H9 (cell line): Measurements from ENCODE around the gene TNPO3. TPM values are rescaled to one million over a fixed set of nuclear protein-coding genes. Genes with fewer than 3 reads are reported as not detected.

ENCODE experiments used
- DNase-seq: peaks from one replicate; pipeline ENCODE4 v3.0.0-alpha.2; 2017
- H2AFZ ChIP-seq: one replicate; pipeline ENCODE4 v1.6.1; 2013; ENCODE audit warnings: mild to moderate bottlenecking, low read length, control low read depth, moderate library complexity
- H2AK5ac ChIP-seq: 2 replicates; pipeline ENCODE4 v1.6.1; 2013; ENCODE audit warnings: low read length, control low read depth, mixed read lengths; ENCODE audit not compliant: insufficient read length
- H2BK120ac ChIP-seq: one replicate; pipeline ENCODE4 v1.6.1; 2013; ENCODE audit warnings: low read depth, mild to moderate bottlenecking, low read length, control low read depth, inconsistent platforms; ENCODE audit not compliant: poor library complexity, severe bottlenecking
- H2BK12ac ChIP-seq: 2 replicates; pipeline ENCODE4 v1.6.1; 2013; ENCODE audit warnings: low read length, control low read depth, mixed read lengths, low read depth; ENCODE audit not compliant: insufficient read length
- H2BK15ac ChIP-seq: 2 replicates; pipeline ENCODE4 v1.6.1; 2013; ENCODE audit warnings: low read depth, low read length, control low read depth
- H2BK20ac ChIP-seq: one replicate; pipeline ENCODE4 v1.6.1; 2013; ENCODE audit warnings: low read depth, mild to moderate bottlenecking, low read length, control low read depth, inconsistent platforms; ENCODE audit not compliant: poor library complexity, severe bottlenecking
- H2BK5ac ChIP-seq: 2 replicates; pipeline ENCODE4 v1.6.1; 2013; ENCODE audit warnings: low read length, control low read depth, mixed read lengths; ENCODE audit not compliant: insufficient read length
- H3K14ac ChIP-seq: 2 replicates; pipeline ENCODE4 v1.6.1; 2013; ENCODE audit warnings: low read length, control low read depth; ENCODE audit not compliant: insufficient read depth
- H3K18ac ChIP-seq: 2 replicates; pipeline ENCODE4 v1.6.1; 2013; ENCODE audit warnings: low read depth, mild to moderate bottlenecking, mixed read lengths, low read length, control low read depth; ENCODE audit not compliant: insufficient read length
- H3K23ac ChIP-seq: 2 replicates; pipeline ENCODE4 v1.6.1; 2013; ENCODE audit warnings: low read length, control low read depth, mixed read lengths, low read depth; ENCODE audit not compliant: insufficient read length
- H3K23me2 ChIP-seq: 2 replicates; pipeline ENCODE4 v1.6.1; 2013; ENCODE audit warnings: low read depth, mild to moderate bottlenecking, mixed read lengths, low read length, control low read depth; ENCODE audit not compliant: insufficient read length, poor library complexity, severe bottlenecking
- H3K27ac ChIP-seq: 2 replicates; pipeline ENCODE4 v1.5.1; 2013; ENCODE audit warnings: low read length, control low read depth, mixed read lengths, low read depth; ENCODE audit not compliant: insufficient read length
- H3K27me3 ChIP-seq: 2 replicates; pipeline ENCODE4 v1.6.1; 2013; ENCODE audit warnings: low read length, control low read depth, inconsistent platforms; ENCODE audit not compliant: insufficient read depth
- H3K4ac ChIP-seq: 2 replicates; pipeline ENCODE4 v1.6.1; 2013; ENCODE audit warnings: low read depth, mild to moderate bottlenecking, control low read depth, inconsistent platforms, low read length, moderate library complexity
- H3K4me1 ChIP-seq: 2 replicates; pipeline ENCODE4 v1.6.1; 2013; ENCODE audit warnings: low read length, control low read depth, inconsistent platforms; ENCODE audit not compliant: insufficient read depth
- H3K4me2 ChIP-seq: 2 replicates; pipeline ENCODE4 v1.6.1; 2013; ENCODE audit warnings: low read length, control low read depth, mixed read lengths; ENCODE audit not compliant: insufficient read length, insufficient read depth
- H3K56ac ChIP-seq: 2 replicates; pipeline ENCODE4 v1.6.1; 2013; ENCODE audit warnings: low read depth, mild to moderate bottlenecking, mixed read lengths, low read length, control low read depth; ENCODE audit not compliant: insufficient read length
- H3K79me1 ChIP-seq: 2 replicates; pipeline ENCODE4 v1.6.1; 2013; ENCODE audit warnings: low read depth, mild to moderate bottlenecking, moderate library complexity, low read length, control low read depth, inconsistent platforms; ENCODE audit not compliant: insufficient read depth, poor library complexity, severe bottlenecking
- H3K79me2 ChIP-seq: 2 replicates; pipeline ENCODE4 v1.6.1; 2013; ENCODE audit warnings: low read length, control low read depth, inconsistent platforms; ENCODE audit not compliant: insufficient read depth
- H3K9ac ChIP-seq: 2 replicates; pipeline ENCODE4 v1.6.1; 2013; ENCODE audit warnings: low read length, control low read depth, mixed read lengths; ENCODE audit not compliant: insufficient read length; ENCODE audit errors: extremely low read depth
- H3K9me3 ChIP-seq: one replicate; pipeline ENCODE4 v1.6.1; 2013; ENCODE audit warnings: low read depth, low read length, inconsistent platforms; ENCODE audit not compliant: control insufficient read depth
- H3T11ph ChIP-seq: one replicate; pipeline ENCODE4 v1.6.1; 2013; ENCODE audit warnings: mild to moderate bottlenecking, low read length, control low read depth, inconsistent platforms
- H4K20me1 ChIP-seq: one replicate; pipeline ENCODE4 v1.6.1; 2013; ENCODE audit not compliant: control insufficient read depth, insufficient read length, insufficient read depth
- H4K5ac ChIP-seq: 2 replicates; pipeline ENCODE4 v1.6.1; 2013; ENCODE audit warnings: low read depth, mild to moderate bottlenecking, mixed read lengths, low read length, control low read depth; ENCODE audit not compliant: insufficient read length
- H4K8ac ChIP-seq: replicated peaks from 2 replicates; pipeline ENCODE4 v1.6.1; 2013; ENCODE audit warnings: low read length, control low read depth, mixed read lengths, low read depth; ENCODE audit not compliant: insufficient read length
- H4K91ac ChIP-seq: 2 replicates; pipeline ENCODE4 v1.6.1; 2013; ENCODE audit warnings: low read depth, mild to moderate bottlenecking, moderate library complexity, mixed read lengths, low read length, control low read depth; ENCODE audit not compliant: insufficient read length
- H3K27ac Mint-ChIP-seq, 3 experiments: 2 replicates in 2 of 3; 3 replicates in 1 of 3; pipeline ENCODE4 v1.8.0; 2020 to 2021; ENCODE audit warnings: mixed read lengths in 3 of 3, mild to moderate bottlenecking in 1 of 3, moderate library complexity in 1 of 3
- H3K27me3 Mint-ChIP-seq: 2 replicates; pipeline ENCODE4 v1.8.0; 2021; ENCODE audit warnings: low read depth, mild to moderate bottlenecking, moderate library complexity, mixed read lengths
- H3K36me3 Mint-ChIP-seq, 3 experiments: 2 replicates in 2 of 3; 3 replicates in 1 of 3; pipeline ENCODE4 v1.8.0; 2020 to 2021; ENCODE audit warnings: low read depth in 3 of 3, mixed read lengths in 3 of 3; ENCODE audit not compliant: insufficient read depth in 1 of 3
- H3K4me1 Mint-ChIP-seq, 2 experiments: 2 replicates each; pipeline ENCODE4 v1.8.0; 2020; ENCODE audit warnings: mixed read lengths in 2 of 2
- H3K4me3 Mint-ChIP-seq, 2 experiments: 2 replicates in 1 of 2; 3 replicates in 1 of 2; pipeline ENCODE4 v1.8.0; 2020 to 2021; ENCODE audit warnings: mild to moderate bottlenecking in 2 of 2, mixed read lengths in 2 of 2, moderate library complexity in 1 of 2
- H3K9me3 Mint-ChIP-seq, 2 experiments: 2 replicates in 1 of 2; 3 replicates in 1 of 2; pipeline ENCODE4 v1.8.0; 2020; ENCODE audit warnings: mild to moderate bottlenecking in 2 of 2, mixed read lengths in 2 of 2, moderate library complexity in 1 of 2
- WGBS: extraction: QIAGEN DNeasy Blood & Tissue Kit; methylation state at CpG from one replicate; pipeline ENCODE4 v1.1.7; 2013; ENCODE audit warnings: missing lambda C conversion rate, low lambda C conversion rate, mixed read lengths; ENCODE audit not compliant: insufficient read length; ENCODE audit errors: extremely low coverage; 5-methylcytosine and 5-hydroxymethylcytosine counted together
- total RNA-seq: library from RNA; stranded (reverse); gene quantifications from 2 replicates; pipeline ENCODE4 v1.2.1, GENCODE V29; 2021
- TF ChIP-seq, protein P1 (sequence below): fragments of 200-600 bp; sonication (generic); conservative IDR thresholded peaks from 3 replicates; pipeline ENCODE4 v1.8.0; 2021; ENCODE audit warnings: antibody characterized with exemption, mild to moderate bottlenecking

Gene TNPO3
- total RNA-seq, 1 experiment from 2014 or later = 90.1 TPM

DNA sequence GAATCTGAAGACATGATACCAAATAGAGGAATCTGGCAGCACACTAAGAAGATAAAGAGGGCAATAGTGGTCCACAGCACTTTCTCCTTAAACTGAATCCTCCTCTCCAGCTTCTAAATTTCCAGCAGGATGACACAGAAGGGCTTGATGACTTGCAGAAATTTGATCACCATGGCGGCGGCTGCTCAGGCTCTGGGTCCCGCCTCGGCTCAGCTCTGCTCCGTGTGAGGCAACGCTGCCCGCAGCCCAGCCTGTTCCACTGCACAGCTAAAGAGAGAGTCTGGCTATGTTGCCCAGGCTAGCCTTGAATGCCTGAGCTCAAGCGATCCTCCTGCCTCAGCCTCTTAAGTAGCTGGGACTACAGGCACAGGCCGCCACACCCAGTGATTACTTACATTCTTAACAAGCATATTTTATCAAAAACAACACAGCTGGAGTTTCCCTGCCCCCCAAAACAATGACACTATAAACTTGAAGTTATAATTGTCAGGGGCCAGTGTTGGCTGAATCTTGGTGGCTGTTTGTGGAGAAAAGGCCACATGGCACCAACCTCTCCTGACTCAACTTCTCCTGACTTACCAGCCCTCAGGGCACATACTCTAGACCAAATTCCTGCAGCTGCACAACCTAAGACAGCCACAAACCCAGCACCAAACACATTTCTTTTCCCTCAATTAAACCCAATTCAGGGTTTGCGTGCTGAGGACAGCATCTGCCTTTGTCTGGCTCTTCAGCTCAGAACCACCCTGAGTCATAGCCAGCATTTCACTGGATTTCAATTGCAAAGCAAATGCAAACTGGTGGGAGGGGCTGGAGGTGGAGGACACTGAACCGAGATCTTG lies 11.6 kb upstream of the TNPO3 start:
- no peak overlapping the region for H2BK5ac ChIP-seq
- H3T11ph ChIP-seq = peak overlapping the region; percentile 20
- no CpG with 5 or more reads among the region's 11 CpGs for WGBS
- H3K4me1 ChIP-seq = peaks cover 6% of the 10 kb centered on the region; the same call in 1 of the 2 replicates
- no peak overlapping the region for H4K5ac ChIP-seq
- Mint-ChIP-seq H3K27me3 (no peaks in the 10 kb centered on the region; the same call in 1 of the 2 replicates), H3K9me3 (peaks cover 11 to 15% of the 10 kb centered on the region in 2 experiments), H3K36me3 (peaks cover 0 to 5% (median 4%) of the 10 kb centered on the region in 3 experiments; a peak in 3 of 7 replicates), H3K27ac (peak overlapping the region; percentile 20 to 96 (median 92); a peak in 6 of 7 replicates), H3K4me3 (no peak overlapping the region), H3K4me1 (peaks cover 18% of the 10 kb centered on the region in 2 experiments)
- H2BK12ac ChIP-seq = no peak overlapping the region
- H3K23me2 ChIP-seq = no peaks in the 10 kb centered on the region
- no peaks in the 10 kb centered on the region for H3K79me2 ChIP-seq
- H2AFZ ChIP-seq = peak overlapping the region; percentile 98
- H4K8ac ChIP-seq = no peak overlapping the region
- H3K4me2 ChIP-seq = peak overlapping the region; percentile 1
- H3K18ac ChIP-seq = peak overlapping the region; percentile 12
- H2BK20ac ChIP-seq = no peak overlapping the region
- H3K27ac ChIP-seq = peak overlapping the region; percentile 60
- H2BK120ac ChIP-seq = no peak overlapping the region
- peak overlapping the region; percentile 53 for H4K91ac ChIP-seq
- TF ChIP-seq, protein P1, sequence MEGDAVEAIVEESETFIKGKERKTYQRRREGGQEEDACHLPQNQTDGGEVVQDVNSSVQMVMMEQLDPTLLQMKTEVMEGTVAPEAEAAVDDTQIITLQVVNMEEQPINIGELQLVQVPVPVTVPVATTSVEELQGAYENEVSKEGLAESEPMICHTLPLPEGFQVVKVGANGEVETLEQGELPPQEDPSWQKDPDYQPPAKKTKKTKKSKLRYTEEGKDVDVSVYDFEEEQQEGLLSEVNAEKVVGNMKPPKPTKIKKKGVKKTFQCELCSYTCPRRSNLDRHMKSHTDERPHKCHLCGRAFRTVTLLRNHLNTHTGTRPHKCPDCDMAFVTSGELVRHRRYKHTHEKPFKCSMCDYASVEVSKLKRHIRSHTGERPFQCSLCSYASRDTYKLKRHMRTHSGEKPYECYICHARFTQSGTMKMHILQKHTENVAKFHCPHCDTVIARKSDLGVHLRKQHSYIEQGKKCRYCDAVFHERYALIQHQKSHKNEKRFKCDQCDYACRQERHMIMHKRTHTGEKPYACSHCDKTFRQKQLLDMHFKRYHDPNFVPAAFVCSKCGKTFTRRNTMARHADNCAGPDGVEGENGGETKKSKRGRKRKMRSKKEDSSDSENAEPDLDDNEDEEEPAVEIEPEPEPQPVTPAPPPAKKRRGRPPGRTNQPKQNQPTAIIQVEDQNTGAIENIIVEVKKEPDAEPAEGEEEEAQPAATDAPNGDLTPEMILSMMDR = no peak
- no peak overlapping the region for H2AK5ac ChIP-seq
- DNase-seq = peak; percentile 75
- H4K20me1 ChIP-seq = no peaks in the 10 kb centered on the region
- no peaks in the 10 kb centered on the region for H3K9me3 ChIP-seq
- H3K9ac ChIP-seq = no peak overlapping the region
- no peaks in the 10 kb centered on the region for H3K79me1 ChIP-seq
- H3K56ac ChIP-seq = no peak overlapping the region
- H3K23ac ChIP-seq = no peak overlapping the region
- H3K4ac ChIP-seq = no peak overlapping the region; the same call in 1 of the 2 replicates
- H3K27me3 ChIP-seq = no peaks in the 10 kb centered on the region
- peak overlapping the region; percentile 24 for H3K14ac ChIP-seq
- no peak overlapping the region for H2BK15ac ChIP-seq
